Measurements from ENCODE around the gene SYF2. TPM values are rescaled to one million over a fixed set of nuclear protein-coding genes. Genes with fewer than 3 reads are reported as not detected.
"Not testable (repeated sequence)": the region's sequence is repeated elsewhere in the genome, so short reads cannot be mapped to it uniquely, and the experiment has no call there.

SYF2 gene
- polyA plus RNA-seq, 1 of the 3 experiments (the other 2 are of a cell fraction) = 31.1 TPM

- H3K36me3 ChIP-seq (replicated peaks in 1 of 2; ENCODE audit: control insufficient read depth in 1 of 2, insufficient read depth in 2 of 2, low read length in 1 of 2); H3K4me1 ChIP-seq (ENCODE audit: control insufficient read depth in 1 of 2, insufficient read depth in 2 of 2, low read depth in 1 of 2, low read length in 1 of 2); H3K9me3 ChIP-seq; CTCF ChIA-PET; H3K4me2 ChIP-seq; POLR2A ChIA-PET; H4K20me1 ChIP-seq (ENCODE audit: insufficient read depth); H3K9me2 ChIP-seq; H3K27me3 ChIP-seq (ENCODE audit: insufficient read depth); H3F3A ChIP-seq (replicated peaks; ENCODE audit: insufficient read depth): not testable (repeated sequence)
- H3K79me2 ChIP-seq (ENCODE audit: insufficient read depth) = peaks cover 14% of the 10 kb centered on the region
- H3K27ac ChIP-seq (ENCODE audit: low read depth in 2 of 2, low read length in 1 of 2) = peak overlapping the region in 1 of 2 experiments; percentile 43; a peak in 3 of 4 replicates
- H2AFZ ChIP-seq (ENCODE audit: low read depth) = peak overlapping the region; percentile 89
- H3K4me3 ChIP-seq (ENCODE audit: low read depth in 2 of 2, low read length in 1 of 2) = peak overlapping the region in 1 of 2 experiments; percentile 48; a peak in 3 of 4 replicates
- H3K9ac ChIP-seq = peak overlapping the region; percentile 36; the same call in 1 of the 2 replicates
- peak; percentile 39 for DNase-seq
- WGBS (ENCODE audit: low lambda C conversion rate) = 0% methylated on average over 8 of the region's 56 CpGs
- TF ChIP-seq PBX3 (IDR thresholded peaks at IDR 0.05) (peak; percentile 19; the same call in 1 of the 2 replicates), NRF1 (IDR thresholded peaks at IDR 0.05; ENCODE audit: low read depth, low read length) (0 out of 2 replicates have a peak, but pooled peaks have one; percentile 45)
Measured at GRCh38 chr1:25267288-25268142, 35.2 kb upstream of the SYF2 start.

GRCh38 chr1:25266554-25267287, 34.4 kb upstream of the SYF2 start:
- CTCF ChIA-PET; H3K27ac ChIP-seq (ENCODE audit: low read depth in 2 of 2, low read length in 1 of 2); H3K36me3 ChIP-seq (replicated peaks in 1 of 2; ENCODE audit: control insufficient read depth in 1 of 2, insufficient read depth in 2 of 2, low read length in 1 of 2); POLR2A ChIA-PET; DNase-seq; H3F3A ChIP-seq (replicated peaks; ENCODE audit: insufficient read depth); H3K9me3 ChIP-seq; H2AFZ ChIP-seq (ENCODE audit: low read depth); H3K4me1 ChIP-seq (ENCODE audit: control insufficient read depth in 1 of 2, insufficient read depth in 2 of 2, low read depth in 1 of 2, low read length in 1 of 2); H4K20me1 ChIP-seq (ENCODE audit: insufficient read depth); H3K9me2 ChIP-seq; H3K27me3 ChIP-seq (ENCODE audit: insufficient read depth): not testable (repeated sequence)
- H3K9ac ChIP-seq = peak overlapping the region; percentile 54; the same call in 1 of the 2 replicates
- H3K79me2 ChIP-seq (ENCODE audit: insufficient read depth) = peaks cover 21% of the 10 kb centered on the region
- H3K4me3 ChIP-seq (ENCODE audit: low read depth in 2 of 2, low read length in 1 of 2) = peak overlapping the region; percentile 47 to 58
- peak overlapping the region; percentile 69 for H3K4me2 ChIP-seq
- WGBS (ENCODE audit: low lambda C conversion rate) = 0% methylated on average over 4 of the region's 45 CpGs

- DNase-seq; H3K27me3 ChIP-seq (ENCODE audit: insufficient read depth); H4K20me1 ChIP-seq (ENCODE audit: insufficient read depth); H3K36me3 ChIP-seq (replicated peaks in 1 of 2; ENCODE audit: control insufficient read depth in 1 of 2, insufficient read depth in 2 of 2, low read length in 1 of 2); H3K9ac ChIP-seq; H3K4me3 ChIP-seq (ENCODE audit: low read depth in 2 of 2, low read length in 1 of 2); H3K9me2 ChIP-seq; H3K9me3 ChIP-seq; H3K4me1 ChIP-seq (ENCODE audit: control insufficient read depth in 1 of 2, insufficient read depth in 2 of 2, low read depth in 1 of 2, low read length in 1 of 2); CTCF ChIA-PET; H3K4me2 ChIP-seq; POLR2A ChIA-PET; H3F3A ChIP-seq (replicated peaks; ENCODE audit: insufficient read depth); H2AFZ ChIP-seq (ENCODE audit: low read depth): not testable (repeated sequence)
- peaks cover 64% of the 10 kb centered on the region for H3K79me2 ChIP-seq (ENCODE audit: insufficient read depth)
- peak overlapping the region in 1 of 2 experiments; percentile 9; a peak in 1 of 4 replicates for H3K27ac ChIP-seq (ENCODE audit: low read depth in 2 of 2, low read length in 1 of 2)
- WGBS (ENCODE audit: low lambda C conversion rate) = 93% methylated on average over 3 of the region's 3 CpGs
Measured at GRCh38 chr1:25260336-25260735, 28.0 kb upstream of the SYF2 start.
